HepG2 (cell line): ENCODE measurements around the gene TULP4. TPM values are rescaled to one million over a fixed set of nuclear protein-coding genes. Genes with fewer than 3 reads are reported as not detected.

Experiments
- ATAC-seq: fragments of 200-7000 bp; cut with Tn5 transposase; 3 replicates; pipeline ENCODE4 v1.9.1; 2020; ENCODE audit warnings: mild to moderate bottlenecking, moderate library complexity
- Bru-seq: library from RNA; stranded (reverse); fragments of 400-500 nt; gene quantifications from one replicate; lab custom pipeline; 2021; lab: Mats Ljungman, UMichigan
- BruChase-seq, 2 experiments: library from RNA; stranded (reverse); fragments of 400-500 nt; gene quantifications; one replicate each; lab custom pipeline; 2021; lab: Mats Ljungman, UMichigan
- BruUV-seq: library from RNA; stranded (reverse); fragments of 400-500 nt; replicated peaks from 2 replicates; lab custom pipeline; 2021; lab: Mats Ljungman, UMichigan
- CTCF ChIA-PET: fragments of 300-600 bp; formaldehyde crosslinking; extraction: SDS; loops from one replicate; lab custom pipeline; 2021; ENCODE audit warnings: low total read pairs, inconsistent platforms, low intra/inter-chr PET ratio; lab: Yijun Ruan, JAX
- POLR2A ChIA-PET: fragments of 350-600 bp; sonication (Branson Sonifier 250); formaldehyde crosslinking; loops from one replicate; lab custom pipeline; 2020; ENCODE audit warnings: antibody characterized with exemption, inconsistent platforms; lab: Yijun Ruan, JAX
- DNase-seq: peaks from one replicate; pipeline ENCODE4 v3.0.0-alpha.2; 2015; ENCODE audit warnings: low spot score
- FAIRE-seq: peaks from 3 replicates; lab custom pipeline; 2011; peaks lifted over from hg19 to GRCh38; lab: Jason Lieb, UNC
- H2AFZ ChIP-seq: one replicate; pipeline ENCODE4 v1.6.1; 2011; ENCODE audit warnings: low read length, inconsistent platforms
- H3K27ac ChIP-seq: fragments of 300-600 bp; 3 replicates; pipeline ENCODE4 v1.8.0; 2011; ENCODE audit warnings: mixed run types, mild to moderate bottlenecking, mixed read lengths, low read length, inconsistent platforms; ENCODE audit not compliant: insufficient read depth; ENCODE audit errors: extremely low read length
- H3K27me3 ChIP-seq, 2 experiments: fragments of 200-600 bp in 1 of 2; 2 replicates in 1 of 2; 3 replicates in 1 of 2; pipeline versions ENCODE4 v1.6.0 to v1.8.0; 2011; ENCODE audit warnings: low read length in 2 of 2, mild to moderate bottlenecking in 2 of 2, moderate library complexity in 2 of 2, inconsistent platforms in 1 of 2; ENCODE audit not compliant: insufficient read depth in 2 of 2, control insufficient read depth in 1 of 2
- H3K36me3 ChIP-seq, 2 experiments: fragments of 200-600 bp in 1 of 2; replicated peaks in 1 of 2; 2 replicates in 1 of 2; 3 replicates in 1 of 2; pipeline versions ENCODE4 v1.5.1 to v1.8.0; 2011; ENCODE audit warnings: low read length in 2 of 2, inconsistent platforms in 1 of 2; ENCODE audit not compliant: insufficient read depth in 2 of 2, control insufficient read depth in 1 of 2
- H3K4me1 ChIP-seq: 2 replicates; pipeline ENCODE4 v1.5.1; 2012; ENCODE audit warnings: low read length, inconsistent platforms; ENCODE audit not compliant: insufficient read depth
- H3K4me2 ChIP-seq: 2 replicates; pipeline ENCODE4 v1.6.0; 2011; ENCODE audit warnings: low read depth, low read length, inconsistent platforms
- H3K4me3 ChIP-seq, 3 experiments: fragments of 200-600 bp in 1 of 3; sonication (generic), shearing (Covaris generic) in 1 of 3; replicated peaks in 1 of 3; 2 replicates each; pipeline ENCODE4 v1.5.1; 2011 to 2016; ENCODE audit warnings: low read length in 3 of 3, inconsistent platforms in 2 of 3, low read depth in 2 of 3, mild to moderate bottlenecking in 2 of 3, control low read depth in 1 of 3, mixed read lengths in 1 of 3; ENCODE audit not compliant: insufficient read depth in 1 of 3
- H3K79me2 ChIP-seq: one replicate; pipeline ENCODE4 v1.6.1; 2011; ENCODE audit warnings: low read length, inconsistent platforms; ENCODE audit not compliant: insufficient read depth
- H3K9ac ChIP-seq: 2 replicates; pipeline ENCODE4 v1.6.0; 2011; ENCODE audit warnings: mild to moderate bottlenecking, low read depth, low read length, inconsistent platforms; ENCODE audit not compliant: insufficient read depth
- H3K9me3 ChIP-seq: 2 replicates; pipeline ENCODE4 v1.5.1; 2012; ENCODE audit warnings: mild to moderate bottlenecking, low read length
- H4K20me1 ChIP-seq: 2 replicates; pipeline ENCODE4 v1.6.0; 2011; ENCODE audit warnings: inconsistent platforms, mild to moderate bottlenecking, low read length, moderate library complexity; ENCODE audit not compliant: insufficient read depth
- ATF3 ChIP-seq: sonication (generic); formaldehyde crosslinking; IDR thresholded peaks from 2 replicates; pipeline ENCODE4 v1.4.0; 2020; ENCODE audit warnings: missing genetic modification reagents
- BCLAF1 ChIP-seq: fragments of 450-650 bp; IDR thresholded peaks from 2 replicates; pipeline ENCODE4 v1.6.1; 2017; ENCODE audit warnings: mild to moderate bottlenecking
- BRCA1 ChIP-seq: sonication (generic); formaldehyde crosslinking; IDR thresholded peaks from 2 replicates; pipeline ENCODE4 v1.4.0; 2020; ENCODE audit warnings: missing genetic modification reagents
- BRD4 ChIP-seq: sonication (generic); formaldehyde crosslinking; IDR thresholded peaks from 2 replicates; pipeline ENCODE4 v1.4.0; 2020; ENCODE audit warnings: missing genetic modification reagents
- CBFB ChIP-seq: sonication (generic); formaldehyde crosslinking; IDR thresholded peaks from 2 replicates; pipeline ENCODE4 v1.4.0; 2020; ENCODE audit warnings: missing genetic modification reagents
- GTF2F1 ChIP-seq: fragments of 150-350 bp; IDR thresholded peaks from 2 replicates; pipeline ENCODE4 v1.6.1; 2014; ENCODE audit warnings: low read length
- KDM4B ChIP-seq: sonication (generic); formaldehyde crosslinking; IDR thresholded peaks from 2 replicates; pipeline ENCODE4 v1.4.0; 2020; ENCODE audit warnings: missing genetic modification reagents
- NFATC3 ChIP-seq: sonication (generic); formaldehyde crosslinking; IDR thresholded peaks from 2 replicates; pipeline ENCODE4 v1.5.1; 2020; ENCODE audit warnings: mild to moderate bottlenecking, missing genetic modification reagents
- SMARCE1 ChIP-seq: fragments of 450-650 bp; IDR thresholded peaks from 2 replicates; pipeline ENCODE4 v1.6.1; 2017; ENCODE audit warnings: borderline replicate concordance
- SYNCRIP ChIP-seq: fragments of 200-400 bp; formaldehyde crosslinking; IDR thresholded peaks from 2 replicates; pipeline ENCODE4 v1.6.1; 2018; ENCODE audit warnings: mild to moderate bottlenecking, low read depth, low read length; ENCODE audit not compliant: insufficient read depth
- ZBTB3 ChIP-seq: sonication (generic); formaldehyde crosslinking; IDR thresholded peaks from 2 replicates; pipeline ENCODE4 v1.4.0; 2020; ENCODE audit warnings: low read depth, mild to moderate bottlenecking, moderate library complexity, missing genetic modification reagents, borderline replicate concordance
- ZBTB7B ChIP-seq: sonication (generic); formaldehyde crosslinking; IDR thresholded peaks from 2 replicates; pipeline ENCODE4 v1.4.0; 2020; ENCODE audit warnings: missing genetic modification reagents
- ZMYM2 ChIP-seq: sonication (generic); formaldehyde crosslinking; IDR thresholded peaks from 2 replicates; pipeline ENCODE4 v1.8.0; 2022; ENCODE audit warnings: mild to moderate bottlenecking, missing genetic modification reagents
- ZNF296 ChIP-seq: sonication (generic); formaldehyde crosslinking; conservative IDR thresholded peaks from 2 replicates; pipeline ENCODE4 v1.5.0; 2020; ENCODE audit warnings: mild to moderate bottlenecking, missing genetic modification reagents
- ZNF710 ChIP-seq: sonication (generic); formaldehyde crosslinking; IDR thresholded peaks from 2 replicates; pipeline ENCODE4 v1.5.0; 2020; ENCODE audit warnings: mild to moderate bottlenecking, missing genetic modification reagents, borderline replicate concordance
- WGBS: methylation state at CpG from one replicate; pipeline ENCODE4 v1.1.6; 2017; ENCODE audit warnings: low lambda C conversion rate; 5-methylcytosine and 5-hydroxymethylcytosine counted together
- in situ Hi-C: cut with HindIII; loops from 2 replicates; pipeline ENCODE4 v1.10.0; 2017; ENCODE audit warnings: low pct_unique_long_range_greater_than_20kb; ENCODE audit not compliant: extremely low pct_ligation_motif_present
- intact Hi-C: fragments of 100-400 bp; cut with micrococcal nuclease; formaldehyde crosslinking; loops from one replicate; pipeline ENCODE4 v1.10.0; 2022; ENCODE audit not compliant: unreplicated experiment
- long read RNA-seq, 2 experiments: library from RNA in 1 of 2; library from polyadenylated mRNA in 1 of 2; stranded (forward) in 1 of 2; unstranded in 1 of 2; transcript quantifications; one replicate each; pipeline ENCODE4 v2.0.0, GENCODE V29; 2019 to 2022
- polyA minus RNA-seq, 3 experiments: library from RNA; depleted of rRNA, polyadenylated mRNA; stranded (reverse); fragments of >200 nt; gene quantifications; 2 replicates each; pipeline ENCODE4 v1.2.3, GENCODE V29; 2011; ENCODE audit warnings: low replicate concordance in 1 of 3
- polyA plus RNA-seq, 8 experiments: library from polyadenylated mRNA; depleted of rRNA in 3 of 8; stranded (reverse) in 7 of 8; unstranded in 1 of 8; fragments of >200 nt; fragmentation: Illumina TruSeq in 4 of 8; extraction: Trizol in 4 of 8; gene quantifications; 2 replicates each; pipeline versions ENCODE4 v1.2.1 to v1.2.3, GENCODE V29; 2011 to 2016; ENCODE audit warnings: low read depth in 4 of 8, missing spikeins in 1 of 8, mixed read lengths in 1 of 8; ENCODE audit not compliant: insufficient read depth in 1 of 8
- total RNA-seq, 5 experiments: library from RNA; depleted of rRNA; stranded (reverse); fragments of >200 nt; fragmentation: Illumina TruSeq; extraction: Trizol; gene quantifications; 2 replicates each; pipeline ENCODE4 v1.2.3, GENCODE V29; 2016; ENCODE audit warnings: low read depth in 1 of 5

TULP4 gene
- total RNA-seq (2016; rRNA removed; fragmentation: Illumina TruSeq; extraction: Trizol) = 122 and 143 TPM in 2 replicates
- total RNA-seq (2016; cell fraction: cytosol; rRNA removed; fragmentation: Illumina TruSeq; extraction: Trizol; ENCODE audit: low read depth) = 244 and 275 TPM in 2 replicates
- 121 and 124 TPM in 2 replicates for total RNA-seq (2016; cell fraction: insoluble cytoplasmic fraction; rRNA removed; fragmentation: Illumina TruSeq; extraction: Trizol)
- total RNA-seq (2016; cell fraction: membrane; rRNA removed; fragmentation: Illumina TruSeq; extraction: Trizol) = 358 and 486 TPM in 2 replicates
- 96.8 and 105 TPM in 2 replicates for total RNA-seq (2016; cell fraction: nucleus; rRNA removed; fragmentation: Illumina TruSeq; extraction: Trizol)
- polyA plus RNA-seq (2011; rRNA removed) = 19.1 and 21.1 TPM in 2 replicates
- 9.7 and 14.3 TPM in 2 replicates for polyA plus RNA-seq (2011; cell fraction: cytosol; rRNA removed)
- 37.4 and 38.9 TPM in 2 replicates for polyA plus RNA-seq (2011; cell fraction: nucleus; rRNA removed)
- 13.6 and 14.1 TPM in 2 replicates for polyA plus RNA-seq (2012)
- 1.3 and 1.7 TPM in 2 replicates for polyA plus RNA-seq (2016; cell fraction: cytosol; fragmentation: Illumina TruSeq; extraction: Trizol; ENCODE audit: low read depth)
- polyA plus RNA-seq (2016; cell fraction: insoluble cytoplasmic fraction; fragmentation: Illumina TruSeq; extraction: Trizol; ENCODE audit: low read depth) = 8.7 and 9.3 TPM in 2 replicates
- 2.5 and 3.1 TPM in 2 replicates for polyA plus RNA-seq (2016; cell fraction: membrane; fragmentation: Illumina TruSeq; extraction: Trizol; ENCODE audit: low read depth)
- polyA plus RNA-seq (2016; cell fraction: nucleus; fragmentation: Illumina TruSeq; extraction: Trizol; ENCODE audit: insufficient read depth, low read depth) = 17.9 and 19.4 TPM in 2 replicates
- polyA minus RNA-seq (2011; rRNA and poly(A)+ RNA removed; ENCODE audit: low replicate concordance) = 41.3 and 139 TPM in 2 replicates
- polyA minus RNA-seq (2011; cell fraction: cytosol; rRNA and poly(A)+ RNA removed) = 105 and 136 TPM in 2 replicates
- 153 and 181 TPM in 2 replicates for polyA minus RNA-seq (2011; cell fraction: nucleus; rRNA and poly(A)+ RNA removed)
- percentile 88 among the genes with signal in this experiment for Bru-seq, nascent RNA
- percentile 96 among the genes with signal in this experiment for BruChase-seq, experiment 1, labeled RNA remaining after a 6-hour chase
- percentile 93 among the genes with signal in this experiment for BruChase-seq, experiment 2, labeled RNA remaining after a 2-hour chase
- long read RNA-seq, experiment 1, partial matches to known transcripts = 1 of 22 reads
- long read RNA-seq, experiment 1, other reads (novel, unspliced or antisense) = 20 of 22 reads
- long read RNA-seq, experiment 2, partial matches to known transcripts = 1 of 11 reads
- long read RNA-seq, experiment 2, other reads (novel, unspliced or antisense) = 10 of 11 reads

- no peaks in the 10 kb centered on the region; a peak in 1 of 5 replicates for H3K27me3 ChIP-seq
- no TSS peak for BruUV-seq
- in situ Hi-C loops (no loop called here), intact Hi-C loops (no loop called here)
- peaks cover 8% of the 10 kb centered on the region for H3K4me1 ChIP-seq
- WGBS = 84% methylated on average over 6 of the region's 6 CpGs
- no peak within 1 kb of the TSS for H2AFZ ChIP-seq
- H3K79me2 ChIP-seq = peaks cover 18% of the 10 kb centered on the region
- no peak within 1 kb of the TSS for H3K4me2 ChIP-seq
- peaks cover 22 to 57% of the 10 kb centered on the region in 2 experiments for H3K36me3 ChIP-seq
- ChIA-PET POLR2A (no interaction called here), CTCF (no interaction called here)
- TF ChIP-seq ZBTB3 = no peak
- no peak for TF ChIP-seq BRCA1
- no peak for TF ChIP-seq SMARCE1
- no peak for TF ChIP-seq NFATC3 (CRISPR knock-in tag)
- TF ChIP-seq CBFB (CRISPR knock-in tag) = no peak
- no peak for TF ChIP-seq BRD4
- no peak for TF ChIP-seq ZNF710 (CRISPR knock-in tag)
- TF ChIP-seq ATF3 = no peak
- no peak for TF ChIP-seq GTF2F1
- no peak for TF ChIP-seq ZBTB7B (CRISPR knock-in tag)
- TF ChIP-seq KDM4B = no peak
- TF ChIP-seq SYNCRIP = no peak
- TF ChIP-seq ZNF296 (CRISPR knock-in tag) = no peak
- TF ChIP-seq ZMYM2 (CRISPR knock-in tag) = no peak
- TF ChIP-seq BCLAF1 = no peak
- no peak for ATAC-seq
- no peak for FAIRE-seq
- no peak within 1 kb of the TSS for H3K4me3 ChIP-seq
- no peak within 1 kb of the TSS for H3K27ac ChIP-seq
- no peaks in the 10 kb centered on the region for H4K20me1 ChIP-seq
- H3K9ac ChIP-seq = no peak within 1 kb of the TSS
- no peaks in the 10 kb centered on the region for H3K9me3 ChIP-seq
- no peak for DNase-seq
Measured at GRCh38 chr6:158312165-158312564, at the start of gene TULP4. Gene TULP4 (plus strand): TSS chr6:158312465. CDS start chr6:158314017, 1,552 bp downstream.
